IMR-90 (cell line): ENCODE measurements around the gene DUSP28. TPM values are rescaled to one million over a fixed set of nuclear protein-coding genes. Genes with fewer than 3 reads are reported as not detected.
A peak's percentile ranks its signal among the peaks of the same experiment; 100 is the strongest.

Experiments used
- ATAC-seq: fragments of 200-7000 bp; cut with Tn5 transposase; 2 replicates; pipeline ENCODE4 v1.9.1; 2020; ENCODE audit warnings: low read depth, mild to moderate bottlenecking, moderate library complexity
- BruUV-seq: library from RNA; stranded (reverse); fragments of 400-500 nt; replicated peaks from 2 replicates; lab custom pipeline; 2021; lab: Mats Ljungman, UMichigan
- CTCF ChIA-PET: fragments of 300-600 bp; formaldehyde crosslinking; extraction: SDS; loops from one replicate; lab custom pipeline; 2021; ENCODE audit warnings: antibody characterized with exemption; lab: Yijun Ruan, JAX
- POLR2A ChIA-PET: fragments of 300-600 bp; sonication (Branson Sonifier 250); formaldehyde crosslinking; loops from one replicate; lab custom pipeline; 2022; ENCODE audit warnings: antibody characterized with exemption; ENCODE audit not compliant: unreplicated experiment; lab: Charles Lee
- DNase-seq: peaks from one replicate; pipeline ENCODE4 v3.0.0; 2013
- H2AFZ ChIP-seq: replicated peaks from 2 replicates; pipeline ENCODE3; 2013; ENCODE audit warnings: low read length, mild to moderate bottlenecking; ENCODE audit not compliant: poor library complexity
- H2AK5ac ChIP-seq: 2 replicates; pipeline ENCODE4 v1.6.1; 2013; ENCODE audit warnings: low read depth, low read length, inconsistent platforms
- H2AK9ac ChIP-seq: replicated peaks from 2 replicates; pipeline ENCODE3; 2013; ENCODE audit warnings: mild to moderate bottlenecking, low read depth, low read length, moderate library complexity; ENCODE audit not compliant: poor library complexity
- H2BK120ac ChIP-seq: 2 replicates; pipeline ENCODE4 v1.6.1; 2013; ENCODE audit warnings: low read depth, low read length, inconsistent platforms
- H2BK15ac ChIP-seq: 3 replicates; pipeline ENCODE4 v1.6.1; 2013; ENCODE audit warnings: low read depth, low read length, inconsistent platforms
- H2BK20ac ChIP-seq: 2 replicates; pipeline ENCODE4 v1.6.1; 2013; ENCODE audit warnings: low read depth, mild to moderate bottlenecking, inconsistent platforms, low read length, moderate library complexity
- H2BK5ac ChIP-seq: 2 replicates; pipeline ENCODE4 v1.6.1; 2013; ENCODE audit warnings: mild to moderate bottlenecking, low read depth, low read length, inconsistent platforms; ENCODE audit not compliant: poor library complexity, severe bottlenecking
- H3K14ac ChIP-seq: replicated peaks from 2 replicates; pipeline ENCODE4 v1.6.1; 2013; ENCODE audit warnings: low read depth, low read length, inconsistent platforms
- H3K18ac ChIP-seq: 2 replicates; pipeline ENCODE4 v1.6.1; 2013; ENCODE audit warnings: low read depth, low read length, control low read depth
- H3K23ac ChIP-seq: 2 replicates; pipeline ENCODE4 v1.6.1; 2013; ENCODE audit warnings: low read depth, low read length, inconsistent platforms
- H3K27ac ChIP-seq: 2 replicates; pipeline ENCODE4 v1.5.1; 2013; ENCODE audit warnings: mild to moderate bottlenecking, control low read depth, low read length; ENCODE audit not compliant: insufficient read depth
- H3K27me3 ChIP-seq: 2 replicates; pipeline ENCODE4 v1.6.1; 2013; ENCODE audit warnings: low read length; ENCODE audit not compliant: control insufficient read depth, insufficient read depth
- H3K36me3 ChIP-seq: 2 replicates; pipeline ENCODE4 v1.6.1; 2013; ENCODE audit warnings: low read length, mixed read lengths; ENCODE audit not compliant: control insufficient read depth, insufficient read depth
- H3K4ac ChIP-seq: 2 replicates; pipeline ENCODE4 v1.6.1; 2013; ENCODE audit warnings: low read depth, low read length, inconsistent platforms
- H3K4me1 ChIP-seq: 2 replicates; pipeline ENCODE4 v1.6.1; 2013; ENCODE audit warnings: low read length, mixed read lengths; ENCODE audit not compliant: control insufficient read depth, insufficient read depth
- H3K4me2 ChIP-seq: 2 replicates; pipeline ENCODE4 v1.6.1; 2013; ENCODE audit warnings: low read depth, mild to moderate bottlenecking, control low read depth, low read length, moderate library complexity
- H3K4me3 ChIP-seq: 2 replicates; pipeline ENCODE4 v1.5.1; 2013; ENCODE audit warnings: low read depth, mild to moderate bottlenecking, control low read depth, low read length, moderate library complexity; ENCODE audit not compliant: insufficient read depth
- H3K56ac ChIP-seq: 2 replicates; pipeline ENCODE4 v1.6.1; 2013; ENCODE audit warnings: low read length, inconsistent platforms; ENCODE audit not compliant: insufficient read depth; ENCODE audit errors: extremely low read depth
- H3K79me1 ChIP-seq, 2 experiments: 2 replicates each; pipeline ENCODE4 v1.6.1; 2013; ENCODE audit warnings: low read length in 2 of 2, inconsistent platforms in 1 of 2, low read depth in 1 of 2
- H3K9ac ChIP-seq: 2 replicates; pipeline ENCODE4 v1.6.1; 2013; ENCODE audit warnings: low read depth, low read length, control low read depth
- H3K9me1 ChIP-seq: 2 replicates; pipeline ENCODE4 v1.6.1; 2013; ENCODE audit warnings: low read length, inconsistent platforms; ENCODE audit not compliant: insufficient read depth
- H3K9me3 ChIP-seq: 2 replicates; pipeline ENCODE4 v1.6.1; 2013; ENCODE audit warnings: low read length; ENCODE audit not compliant: control insufficient read depth, insufficient read depth
- H4K20me1 ChIP-seq: 2 replicates; pipeline ENCODE4 v1.6.1; 2013; ENCODE audit warnings: low read length, inconsistent platforms; ENCODE audit not compliant: insufficient read depth
- H4K5ac ChIP-seq: 2 replicates; pipeline ENCODE4 v1.6.1; 2013; ENCODE audit warnings: mild to moderate bottlenecking, low read depth, low read length, control low read depth
- H4K8ac ChIP-seq, 2 experiments: 2 replicates each; pipeline ENCODE4 v1.6.1; 2013; ENCODE audit warnings: low read depth in 2 of 2, low read length in 2 of 2, control low read depth in 1 of 2, inconsistent platforms in 1 of 2
- H4K91ac ChIP-seq: 2 replicates; pipeline ENCODE4 v1.6.1; 2013; ENCODE audit warnings: low read depth, low read length, inconsistent platforms; ENCODE audit not compliant: insufficient read depth
- BHLHE40 ChIP-seq: fragments of 150-350 bp; IDR thresholded peaks from 2 replicates; pipeline ENCODE4 v1.6.1; 2016; ENCODE audit warnings: mild to moderate bottlenecking, low read depth, low read length
- CHD1 ChIP-seq: IDR thresholded peaks from 2 replicates; pipeline ENCODE4 v1.6.1; 2012; ENCODE audit warnings: low read depth, low read length, improper control_type of control experiment
- ELK1 ChIP-seq: fragments of 150-350 bp; IDR thresholded peaks from 2 replicates; pipeline ENCODE4 v1.6.1; 2016; ENCODE audit warnings: low read depth, mild to moderate bottlenecking, low read length, moderate library complexity, borderline replicate concordance
- FOS ChIP-seq: fragments of 150-350 bp; IDR thresholded peaks from 2 replicates; pipeline ENCODE4 v1.6.1; 2016; ENCODE audit warnings: low read depth, low read length
- MAZ ChIP-seq: IDR thresholded peaks from 2 replicates; pipeline ENCODE4 v1.6.1; 2012; ENCODE audit warnings: low read depth, mild to moderate bottlenecking, low read length, improper control_type of control experiment, moderate library complexity, borderline replicate concordance
- MXI1 ChIP-seq: IDR thresholded peaks from 2 replicates; pipeline ENCODE4 v1.6.1; 2012; ENCODE audit warnings: low read depth, mild to moderate bottlenecking, low read length, moderate library complexity, borderline replicate concordance
- NFE2L2 ChIP-seq: fragments of 150-350 bp; IDR thresholded peaks from 2 replicates; pipeline ENCODE4 v1.6.1; 2016; ENCODE audit warnings: low read depth, mild to moderate bottlenecking, low read length
- POLR2A ChIP-seq: IDR thresholded peaks from 2 replicates; pipeline ENCODE4 v1.6.1; 2012; ENCODE audit warnings: mild to moderate bottlenecking, low read depth, low read length
- RAD21 ChIP-seq: IDR thresholded peaks from 2 replicates; pipeline ENCODE4 v1.6.1; 2012; ENCODE audit warnings: low read length, improper control_type of control experiment
- RCOR1 ChIP-seq: IDR thresholded peaks from 2 replicates; pipeline ENCODE4 v1.6.1; 2012; ENCODE audit warnings: mild to moderate bottlenecking, low read length, improper control_type of control experiment; ENCODE audit not compliant: insufficient replicate concordance
- RFX5 ChIP-seq: IDR thresholded peaks from 2 replicates; pipeline ENCODE4 v1.8.0; 2012; ENCODE audit warnings: low read depth, mild to moderate bottlenecking, low read length, moderate library complexity
- SMC3 ChIP-seq: fragments of 150-350 bp; IDR thresholded peaks from 2 replicates; pipeline ENCODE4 v1.6.1; 2016; ENCODE audit warnings: low read depth, mild to moderate bottlenecking, antibody characterized with exemption, low read length, moderate library complexity
- WGBS, 2 experiments: methylation state at CpG; one replicate each; pipeline versions ENCODE4 v1.1.5 to v1.1.7; 2013; ENCODE audit warnings: missing lambda C conversion rate in 2 of 2; ENCODE audit not compliant: insufficient read length in 1 of 2; ENCODE audit errors: extremely low coverage in 2 of 2; 5-methylcytosine and 5-hydroxymethylcytosine counted together
- dilution Hi-C: fragments of 300-500 bp; cut with HindIII; formaldehyde crosslinking; loops from one replicate; pipeline ENCODE4 v1.14.3; 2018; ENCODE audit warnings: low sequenced_read_pairs; ENCODE audit not compliant: unreplicated experiment
- in situ Hi-C: fragments of 300-500 bp; cut with MboI; formaldehyde crosslinking; loops from 3 replicates; pipeline ENCODE4 v1.14.3; 2019; ENCODE audit warnings: low sequenced_read_pairs, inconsistent platforms, mixed read lengths
- intact Hi-C: fragments of 100-400 bp; cut with micrococcal nuclease; formaldehyde crosslinking; loops from 2 replicates; pipeline ENCODE4 v1.10.0; 2022
- polyA plus RNA-seq, 3 experiments: library from polyadenylated mRNA; depleted of rRNA; stranded (reverse); fragments of >200 nt; gene quantifications; 2 replicates each; pipeline ENCODE4 v1.2.3, GENCODE V29; 2012; ENCODE audit warnings: low replicate concordance in 1 of 3
- total RNA-seq: library from RNA; depleted of rRNA; stranded (reverse); fragments of >200 nt; gene quantifications from 2 replicates; pipeline ENCODE4 v1.2.3, GENCODE V29; 2012

DUSP28 gene
- total and polyA plus RNA-seq, 2 of the 4 experiments (the other 2 are of a cell fraction), result 1.1 to 3.3 TPM

GRCh38 chr2:240528406-240529040, 31.6 kb upstream of the DUSP28 start:
- in situ Hi-C loops, result no loop called here

More at GRCh38 chr2:240528406-240529040, 31.6 kb upstream of the DUSP28 start:
- H3K23ac ChIP-seq, result no peak overlapping the region
- H2BK20ac ChIP-seq, result no peak overlapping the region
- ATAC-seq, result no peak
- H3K27ac ChIP-seq, result no peak overlapping the region
- no peak overlapping the region for H3K4me3 ChIP-seq
- no peak overlapping the region for H3K56ac ChIP-seq
- no peak overlapping the region for H4K5ac ChIP-seq
- no peak overlapping the region for H3K14ac ChIP-seq
- ChIA-PET POLR2A (no interaction called here), CTCF (no interaction called here)
- peak overlapping the region; percentile 28 for H2AK9ac ChIP-seq
- no peak overlapping the region for H3K18ac ChIP-seq
- no peak overlapping the region for H4K8ac ChIP-seq
- intact Hi-C loops (no loop called here), dilution Hi-C loops (no loop called here)
- H3K36me3 ChIP-seq, result peaks cover 13% of the 10 kb centered on the region; the same call in 1 of the 2 replicates
- H4K91ac ChIP-seq, result no peak overlapping the region
- no peak overlapping the region for H3K4ac ChIP-seq
- no peaks in the 10 kb centered on the region for H4K20me1 ChIP-seq
- H2AK5ac ChIP-seq, result no peak overlapping the region
- no TSS peak for BruUV-seq
- DNase-seq, result no peak
- no peaks in the 10 kb centered on the region; the same call in 1 of the 2 replicates for H3K9me1 ChIP-seq
- H3K27me3 ChIP-seq, result no peaks in the 10 kb centered on the region
- H2BK5ac ChIP-seq, result no peak overlapping the region
- H3K4me1 ChIP-seq, result no peaks in the 10 kb centered on the region
- 80% methylated on average over 2 of the region's 13 CpGs; no CpG with 5 or more reads in 1 of the 2 experiments for WGBS, 2 experiments
- peaks cover 23% of the 10 kb centered on the region for H3K9me3 ChIP-seq
- no peak overlapping the region for H2AFZ ChIP-seq
- TF ChIP-seq NFE2L2 (no peak), FOS (no peak), RCOR1 (no peak), ELK1 (no peak), POLR2A (no peak), RAD21 (no peak), CHD1 (no peak), RFX5 (no peak), MXI1 (no peak), BHLHE40 (no peak), SMC3 (no peak), MAZ (no peak)
- no peak overlapping the region for H3K9ac ChIP-seq
- H3K79me1 ChIP-seq, result peaks cover 0 to 6% of the 10 kb centered on the region in 2 experiments; a peak in 2 of 4 replicates
- H3K4me2 ChIP-seq, result no peak overlapping the region
- H2BK15ac ChIP-seq, result no peak overlapping the region
- H2BK120ac ChIP-seq, result no peak overlapping the region
